MM.1S (cell line): ENCODE data around the gene LATS2.

Source experiments
- EZH2 ChIP-seq: fragments of 300-600 bp; sonication (generic); optimal IDR thresholded peaks from 2 replicates; pipeline ENCODE3; 2017; ENCODE audit warnings: low read depth, mild to moderate bottlenecking, antibody characterized with exemption, low read length, mixed read lengths
- EZH2phosphoT487 ChIP-seq: fragments of 300-600 bp; sonication (generic); IDR thresholded peaks from 2 replicates; pipeline ENCODE4 v1.6.1; 2018; ENCODE audit warnings: antibody characterized with exemption, low read length
- TF ChIP-seq, protein P1 (sequence below): fragments of 300-600 bp; sonication (generic); IDR thresholded peaks from 2 replicates; pipeline ENCODE4 v1.5.1; 2016; ENCODE audit warnings: antibody characterized with exemption, low read length, mixed read lengths

DNA sequence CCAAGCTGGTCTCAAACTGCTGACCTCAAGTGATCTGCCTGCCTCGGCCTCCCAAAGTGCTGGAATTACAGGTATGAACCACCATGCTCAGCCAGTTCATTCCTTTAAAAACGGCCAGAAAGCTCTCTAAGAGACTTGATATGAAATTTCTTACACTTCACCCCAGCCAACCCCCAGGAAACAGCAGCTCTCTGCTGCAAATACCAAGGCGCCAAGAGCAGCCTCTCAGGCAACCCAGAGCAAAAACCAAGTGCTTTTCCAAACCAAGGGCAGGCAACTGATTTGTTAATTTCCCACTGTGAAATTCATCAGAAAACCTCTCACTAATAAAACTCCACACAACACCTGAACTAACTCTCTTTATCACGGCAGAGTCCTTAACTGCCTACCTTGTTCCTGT is 44.9 kb downstream of the LATS2 start:
- TF ChIP-seq, protein P1, sequence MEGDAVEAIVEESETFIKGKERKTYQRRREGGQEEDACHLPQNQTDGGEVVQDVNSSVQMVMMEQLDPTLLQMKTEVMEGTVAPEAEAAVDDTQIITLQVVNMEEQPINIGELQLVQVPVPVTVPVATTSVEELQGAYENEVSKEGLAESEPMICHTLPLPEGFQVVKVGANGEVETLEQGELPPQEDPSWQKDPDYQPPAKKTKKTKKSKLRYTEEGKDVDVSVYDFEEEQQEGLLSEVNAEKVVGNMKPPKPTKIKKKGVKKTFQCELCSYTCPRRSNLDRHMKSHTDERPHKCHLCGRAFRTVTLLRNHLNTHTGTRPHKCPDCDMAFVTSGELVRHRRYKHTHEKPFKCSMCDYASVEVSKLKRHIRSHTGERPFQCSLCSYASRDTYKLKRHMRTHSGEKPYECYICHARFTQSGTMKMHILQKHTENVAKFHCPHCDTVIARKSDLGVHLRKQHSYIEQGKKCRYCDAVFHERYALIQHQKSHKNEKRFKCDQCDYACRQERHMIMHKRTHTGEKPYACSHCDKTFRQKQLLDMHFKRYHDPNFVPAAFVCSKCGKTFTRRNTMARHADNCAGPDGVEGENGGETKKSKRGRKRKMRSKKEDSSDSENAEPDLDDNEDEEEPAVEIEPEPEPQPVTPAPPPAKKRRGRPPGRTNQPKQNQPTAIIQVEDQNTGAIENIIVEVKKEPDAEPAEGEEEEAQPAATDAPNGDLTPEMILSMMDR: no peak
- no peak for TF ChIP-seq EZH2
- no peak for TF ChIP-seq EZH2phosphoT487
